ENCODE data around the gene ACYP2. TPM values are rescaled to one million over a fixed set of nuclear protein-coding genes. Genes with fewer than 3 reads are reported as not detected.

Gene ACYP2
- total and polyA plus RNA-seq, 2 donors (not counting 1 experiment from before 2014, with no cell fraction given), result 14.0 to 17.2 TPM

GRCh38 chr2:54310311-54310710 lies 194.9 kb downstream of the ACYP2 start:
- H2AFZ ChIP-seq (ENCODE audit: insufficient read depth, low read depth, low read length, poor library complexity, severe bottlenecking), result no peak overlapping the region
- H3K9ac ChIP-seq (ENCODE audit: low read length), result no peak overlapping the region
- no peaks in the 10 kb centered on the region for H3K79me2 ChIP-seq (ENCODE audit: control insufficient read depth, insufficient read depth, low read length)
- H3K9me3 ChIP-seq (ENCODE audit: control extremely low read depth in 1 of 3, control insufficient read depth in 2 of 3, insufficient read depth in 1 of 3, low read length in 2 of 3), result peaks cover 0 to 4% (median 0%) of the 10 kb centered on the region in 3 donors
- TF ChIP-seq EZH2 (IDR thresholded peaks at IDR 0.05; ENCODE audit: borderline replicate concordance, insufficient read depth, low read depth, low read length, poor library complexity, severe bottlenecking), result no peak
- TF ChIP-seq CTCF (IDR thresholded peaks at IDR 0.05), result no peak
- DNase-seq (no peak), ATAC-seq (ENCODE audit: low read depth) (no peak)
- ChIA-PET CTCF (no interaction called here), POLR2A (no interaction called here)
- no peak overlapping the region for H3K4me3 Mint-ChIP-seq
- H3K4me1 ChIP-seq (ENCODE audit: control insufficient read depth in 2 of 2, insufficient read depth in 2 of 2, low read length in 2 of 2), result no peaks in the 10 kb centered on the region
- H3K27me3 Mint-ChIP-seq, result peaks cover 6% of the 10 kb centered on the region
- H3K9me3 Mint-ChIP-seq (ENCODE audit: insufficient read depth), result no peaks in the 10 kb centered on the region
- no peak overlapping the region for H3K27ac ChIP-seq (ENCODE audit: low read length in 2 of 2)
- H3K27me3 ChIP-seq (replicated peaks in 1 of 4; ENCODE audit: control extremely low read depth in 1 of 4, control insufficient read depth in 3 of 4, insufficient read depth in 4 of 4, low read length in 3 of 4), result no peaks in the 10 kb centered on the region
- no peaks in the 10 kb centered on the region for H4K20me1 ChIP-seq (ENCODE audit: control insufficient read depth, insufficient read depth, low read length, poor library complexity, severe bottlenecking)
- H3K27ac Mint-ChIP-seq, result no peak overlapping the region
- no peaks in the 10 kb centered on the region for H3K36me3 ChIP-seq (replicated peaks in 1 of 2; ENCODE audit: control extremely low read depth in 1 of 2, control insufficient read depth in 1 of 2, extremely low read depth in 1 of 2, insufficient read depth in 2 of 2, low read length in 1 of 2)
- no peak overlapping the region for H3K4me2 ChIP-seq (replicated peaks; ENCODE audit: low read depth, low read length, poor library complexity, severe bottlenecking)
- H3K4me3 ChIP-seq (ENCODE audit: control extremely low read depth in 1 of 5, extremely low read depth in 1 of 5, insufficient read depth in 1 of 5, low read depth in 2 of 5, low read length in 4 of 5), result no peak overlapping the region
- H3K4me1 Mint-ChIP-seq, result peaks cover 2% of the 10 kb centered on the region
- 90% methylated on average over 2 of the region's 3 CpGs for WGBS (ENCODE audit: insufficient coverage)
- intact Hi-C loops (cut with micrococcal nuclease), result no loop called here

GRCh38 chr2:54310961-54311360 lies 195.5 kb downstream of the ACYP2 start:
- DNase-seq (no peak), ATAC-seq (ENCODE audit: low read depth) (no peak)
- no peak overlapping the region for H3K27ac ChIP-seq (ENCODE audit: low read length in 2 of 2)
- H3K9ac ChIP-seq (ENCODE audit: low read length), result no peak overlapping the region
- H3K27ac Mint-ChIP-seq, result no peak overlapping the region
- H3K9me3 Mint-ChIP-seq (ENCODE audit: insufficient read depth), result no peaks in the 10 kb centered on the region
- intact Hi-C loops (cut with micrococcal nuclease), result no loop called here
- no peak overlapping the region for H3K4me3 ChIP-seq (ENCODE audit: control extremely low read depth in 1 of 5, extremely low read depth in 1 of 5, insufficient read depth in 1 of 5, low read depth in 2 of 5, low read length in 4 of 5)
- no peaks in the 10 kb centered on the region for H3K36me3 ChIP-seq (replicated peaks in 1 of 2; ENCODE audit: control extremely low read depth in 1 of 2, control insufficient read depth in 1 of 2, extremely low read depth in 1 of 2, insufficient read depth in 2 of 2, low read length in 1 of 2)
- no peak overlapping the region for H3K4me3 Mint-ChIP-seq
- H3K4me1 Mint-ChIP-seq, result peaks cover 2% of the 10 kb centered on the region
- no peak overlapping the region for H3K4me2 ChIP-seq (replicated peaks; ENCODE audit: low read depth, low read length, poor library complexity, severe bottlenecking)
- CTCF ChIA-PET, result interaction anchor here (0.6 kb wide), 1 partner anchor 213 kb away, joined by 3 read pairs; no protein-coding TSS in a partner anchor
- H3K79me2 ChIP-seq (ENCODE audit: control insufficient read depth, insufficient read depth, low read length), result no peaks in the 10 kb centered on the region
- no peaks in the 10 kb centered on the region for H3K27me3 ChIP-seq (replicated peaks in 1 of 4; ENCODE audit: control extremely low read depth in 1 of 4, control insufficient read depth in 3 of 4, insufficient read depth in 4 of 4, low read length in 3 of 4)
- TF ChIP-seq EZH2 (IDR thresholded peaks at IDR 0.05; ENCODE audit: borderline replicate concordance, insufficient read depth, low read depth, low read length, poor library complexity, severe bottlenecking), result no peak
- TF ChIP-seq CTCF (IDR thresholded peaks at IDR 0.05), result no peak
- POLR2A ChIA-PET, result no interaction called here
- H2AFZ ChIP-seq (ENCODE audit: insufficient read depth, low read depth, low read length, poor library complexity, severe bottlenecking), result no peak overlapping the region
- no peaks in the 10 kb centered on the region for H3K4me1 ChIP-seq (ENCODE audit: control insufficient read depth in 2 of 2, insufficient read depth in 2 of 2, low read length in 2 of 2)
- H4K20me1 ChIP-seq (ENCODE audit: control insufficient read depth, insufficient read depth, low read length, poor library complexity, severe bottlenecking), result no peaks in the 10 kb centered on the region
- H3K9me3 ChIP-seq (ENCODE audit: control extremely low read depth in 1 of 3, control insufficient read depth in 2 of 3, insufficient read depth in 1 of 3, low read length in 2 of 3), result peaks cover 0 to 4% (median 0%) of the 10 kb centered on the region in 3 donors
- WGBS (ENCODE audit: insufficient coverage), result no CpG with 5 or more reads among the region's 2 CpGs
- peaks cover 9% of the 10 kb centered on the region for H3K27me3 Mint-ChIP-seq
